SK-N-SH treated with all-trans-retinoic acid at 6 μM for 48 hours (cell line): Measurements from ENCODE around the gene AATF.

ENCODE experiments used
- ARNTL ChIP-seq: fragments of 450-650 bp; formaldehyde crosslinking; IDR thresholded peaks from 2 replicates; pipeline ENCODE4 v1.5.0; 2020; ENCODE audit warnings: low read depth, mild to moderate bottlenecking, moderate library complexity, borderline replicate concordance
- ESRRG ChIP-seq: fragments of 250-450 bp; sonication (Bioruptor Pico); IDR thresholded peaks from 2 replicates; pipeline ENCODE4 v1.6.1; 2021; ENCODE audit warnings: mild to moderate bottlenecking
- GLIS3 ChIP-seq: fragments of 250-450 bp; sonication (Bioruptor Pico); IDR thresholded peaks from 2 replicates; pipeline ENCODE4 v1.5.0; 2020; ENCODE audit warnings: mild to moderate bottlenecking, moderate library complexity
- ISL1 ChIP-seq: fragments of 250-450 bp; sonication (Bioruptor Pico); IDR thresholded peaks from 2 replicates; pipeline ENCODE4 v2.1.2; 2022; ENCODE audit warnings: mild to moderate bottlenecking, moderate library complexity
- OSR1 ChIP-seq: fragments of 250-450 bp; sonication (Bioruptor Pico); IDR thresholded peaks from 2 replicates; pipeline ENCODE4 v1.8.0; 2022; ENCODE audit warnings: moderate library complexity, mild to moderate bottlenecking, inconsistent platforms
- PATZ1 ChIP-seq: fragments of 250-450 bp; sonication (Bioruptor Pico); IDR thresholded peaks from 2 replicates; pipeline ENCODE4 v1.8.0; 2020; ENCODE audit warnings: mild to moderate bottlenecking, moderate library complexity, borderline replicate concordance
- RARB ChIP-seq: fragments of 250-450 bp; sonication (Bioruptor Pico); IDR thresholded peaks from 2 replicates; pipeline ENCODE4 v1.8.0; 2021; ENCODE audit warnings: mild to moderate bottlenecking, moderate library complexity
- SNAI2 ChIP-seq: fragments of 250-450 bp; sonication (Bioruptor Pico); IDR thresholded peaks from 2 replicates; pipeline ENCODE4 v1.5.0; 2020; ENCODE audit warnings: mild to moderate bottlenecking, moderate library complexity
- ZC3H10 ChIP-seq: fragments of 250-450 bp; sonication (Bioruptor Pico); IDR thresholded peaks from 2 replicates; pipeline ENCODE4 v1.5.1; 2021; ENCODE audit warnings: mild to moderate bottlenecking, moderate library complexity
- ZFP3 ChIP-seq: fragments of 250-450 bp; sonication (Bioruptor Pico); IDR thresholded peaks from 2 replicates; pipeline ENCODE4 v1.5.0; 2020; ENCODE audit warnings: mild to moderate bottlenecking, moderate library complexity
- ZFP30 ChIP-seq: fragments of 450-650 bp; formaldehyde crosslinking; IDR thresholded peaks from 2 replicates; pipeline ENCODE4 v1.5.0; 2022; ENCODE audit warnings: mild to moderate bottlenecking, moderate library complexity
- ZNF70 ChIP-seq: fragments of 450-650 bp; formaldehyde crosslinking; IDR thresholded peaks from 2 replicates; pipeline ENCODE4 v1.5.0; 2020; ENCODE audit warnings: mild to moderate bottlenecking, moderate library complexity
- TF ChIP-seq, protein P1 (sequence below): fragments of 250-450 bp; sonication (Bioruptor Pico); IDR thresholded peaks from 2 replicates; pipeline ENCODE4 v1.5.1; 2020; ENCODE audit warnings: low read depth, mild to moderate bottlenecking, moderate library complexity

GRCh38 chr17:37097154-37097553 lies 148.4 kb downstream of the AATF start:
- TF ChIP-seq SNAI2 (CRISPR knock-in tag): no peak
- no peak for TF ChIP-seq ESRRG (CRISPR knock-in tag)
- no peak for TF ChIP-seq ARNTL (CRISPR knock-in tag)
- TF ChIP-seq ZFP30: no peak
- TF ChIP-seq RARB (CRISPR knock-in tag): no peak
- TF ChIP-seq ZNF70: no peak
- TF ChIP-seq GLIS3 (CRISPR knock-in tag): no peak
- no peak for TF ChIP-seq OSR1 (CRISPR knock-in tag)
- TF ChIP-seq ISL1 (CRISPR knock-in tag): no peak
- TF ChIP-seq ZFP3 (CRISPR knock-in tag): no peak
- TF ChIP-seq PATZ1 (CRISPR knock-in tag): no peak
- no peak for TF ChIP-seq ZC3H10 (CRISPR knock-in tag)
- TF ChIP-seq, protein P1, sequence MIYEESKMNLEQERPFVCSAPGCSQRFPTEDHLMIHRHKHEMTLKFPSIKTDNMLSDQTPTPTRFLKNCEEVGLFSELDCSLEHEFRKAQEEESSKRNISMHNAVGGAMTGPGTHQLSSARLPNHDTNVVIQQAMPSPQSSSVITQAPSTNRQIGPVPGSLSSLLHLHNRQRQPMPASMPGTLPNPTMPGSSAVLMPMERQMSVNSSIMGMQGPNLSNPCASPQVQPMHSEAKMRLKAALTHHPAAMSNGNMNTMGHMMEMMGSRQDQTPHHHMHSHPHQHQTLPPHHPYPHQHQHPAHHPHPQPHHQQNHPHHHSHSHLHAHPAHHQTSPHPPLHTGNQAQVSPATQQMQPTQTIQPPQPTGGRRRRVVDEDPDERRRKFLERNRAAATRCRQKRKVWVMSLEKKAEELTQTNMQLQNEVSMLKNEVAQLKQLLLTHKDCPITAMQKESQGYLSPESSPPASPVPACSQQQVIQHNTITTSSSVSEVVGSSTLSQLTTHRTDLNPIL: no peak
